ENCODE results near the gene TEX9. TPM values are rescaled to one million over a fixed set of nuclear protein-coding genes. Genes with fewer than 3 reads are reported as not detected.

TEX9 gene
- total and polyA plus RNA-seq, 7 donors = 3.0 to 10.7 (median 5.7) TPM

GRCh38 chr15:56356616-56357015, 8.6 kb upstream of the TEX9 start:
- Histone ChIP-seq H3K4me1 (no peaks in the 10 kb centered on the region), H3K27me3 (no peaks in the 10 kb centered on the region), H3K36me3 (no peaks in the 10 kb centered on the region), H3K27ac (no peak overlapping the region), H3K4me3 (no peak overlapping the region), H3K9me3 (no peaks in the 10 kb centered on the region)
- intact Hi-C loops (cut with DNase I) = no loop called here
- TF ChIP-seq POLR2AphosphoS5 (IDR thresholded peaks at IDR 0.05) (no peak), CTCF (IDR thresholded peaks at IDR 0.05) (no peak), EP300 (IDR thresholded peaks at IDR 0.05) (no peak), POLR2A (IDR thresholded peaks at IDR 0.05) (no peak)
- 71 to 89% methylated on average over 2 of the region's 2 CpGs for WGBS, 2 donors
- DNase-seq = no peak

GRCh38 chr15:56358604-56359003, 6.6 kb upstream of the TEX9 start:
- TF ChIP-seq POLR2A (IDR thresholded peaks at IDR 0.05) = no peak
- no peak for TF ChIP-seq POLR2AphosphoS5 (IDR thresholded peaks at IDR 0.05)
- TF ChIP-seq CTCF (IDR thresholded peaks at IDR 0.05) = no peak
- no peak for TF ChIP-seq EP300 (IDR thresholded peaks at IDR 0.05)
- no peaks in the 10 kb centered on the region for H3K4me1 ChIP-seq
- no peaks in the 10 kb centered on the region for H3K27me3 ChIP-seq
- intact Hi-C loops (cut with DNase I) = no loop called here
- H3K4me3 ChIP-seq = no peak overlapping the region
- DNase-seq = no peak
- no peak overlapping the region for H3K27ac ChIP-seq
- 79% methylated on average over 7 of the region's 7 CpGs for WGBS, 2 donors
- no peaks in the 10 kb centered on the region for H3K9me3 ChIP-seq
- no peaks in the 10 kb centered on the region for H3K36me3 ChIP-seq

- TF ChIP-seq POLR2AphosphoS5 (IDR thresholded peaks at IDR 0.05) = no peak
- no peak for TF ChIP-seq POLR2A (IDR thresholded peaks at IDR 0.05)
- no peak for TF ChIP-seq CTCF (IDR thresholded peaks at IDR 0.05)
- no peak for DNase-seq
- intact Hi-C loops (cut with DNase I) = no loop called here
- no peak overlapping the region for H3K4me3 ChIP-seq
- no peaks in the 10 kb centered on the region for H3K27me3 ChIP-seq
- H3K36me3 ChIP-seq = no peaks in the 10 kb centered on the region
- no peak overlapping the region for H3K27ac ChIP-seq
- no peaks in the 10 kb centered on the region for H3K9me3 ChIP-seq
- H3K4me1 ChIP-seq = peaks cover 0 to 10% (median 5%) of the 10 kb centered on the region in 4 donors
- WGBS, 2 donors = 92 to 96% methylated on average over 1 of the region's 1 CpG
Observed at GRCh38 chr15:56361987-56362386, 3.2 kb upstream of the TEX9 start.

- H3K4me1 ChIP-seq = peaks cover 0 to 10% (median 5%) of the 10 kb centered on the region in 4 donors
- H3K36me3 ChIP-seq = no peaks in the 10 kb centered on the region
- no peak for DNase-seq
- no peaks in the 10 kb centered on the region for H3K9me3 ChIP-seq
- H3K27ac ChIP-seq = no peak overlapping the region
- no peaks in the 10 kb centered on the region for H3K27me3 ChIP-seq
- H3K4me3 ChIP-seq = peak overlapping the region in 2 of 4 donors; percentile 61 to 69
- 14 to 29% methylated on average over 2 of the region's 2 CpGs for WGBS, 2 donors
- TF ChIP-seq EP300 (IDR thresholded peaks at IDR 0.05) = no peak
- TF ChIP-seq POLR2AphosphoS5 (IDR thresholded peaks at IDR 0.05) = no peak
- TF ChIP-seq CTCF (IDR thresholded peaks at IDR 0.05) = no peak
- no peak for TF ChIP-seq POLR2A (IDR thresholded peaks at IDR 0.05)
- intact Hi-C loops (cut with DNase I) = loop anchor here (5.0 kb wide), 1 partner anchor 119 kb away; no protein-coding TSS in a partner anchor
Observed at GRCh38 chr15:56366211-56366610, 985 bp downstream of the TEX9 start.

GRCh38 chr15:56367156-56367555, 1.9 kb downstream of the TEX9 start:
- WGBS, 2 donors = 89 to 93% methylated on average over 3 of the region's 3 CpGs
- H3K36me3 ChIP-seq = no peaks in the 10 kb centered on the region
- no peaks in the 10 kb centered on the region for H3K9me3 ChIP-seq
- DNase-seq = no peak
- no peaks in the 10 kb centered on the region for H3K27me3 ChIP-seq
- no peak overlapping the region for H3K27ac ChIP-seq
- peaks cover 0 to 10% (median 5%) of the 10 kb centered on the region in 4 donors for H3K4me1 ChIP-seq
- no peak overlapping the region for H3K4me3 ChIP-seq
- TF ChIP-seq POLR2A (IDR thresholded peaks at IDR 0.05) (no peak), EP300 (IDR thresholded peaks at IDR 0.05) (no peak), CTCF (IDR thresholded peaks at IDR 0.05) (no peak), POLR2AphosphoS5 (IDR thresholded peaks at IDR 0.05) (no peak)
- intact Hi-C loops (cut with DNase I) = loop anchor here (5.0 kb wide), 1 partner anchor 120 kb away; no protein-coding TSS in a partner anchor
